GM12892 (cell line): ENCODE measurements around the gene FARP1.

ENCODE experiments used
- POLR2A ChIP-seq: IDR thresholded peaks from 2 replicates; pipeline ENCODE4 v1.6.1; 2011; ENCODE audit warnings: low read depth, low read length, control low read depth
- POLR2AphosphoS5 ChIP-seq: IDR thresholded peaks from 2 replicates; pipeline ENCODE4 v1.6.1; 2011; ENCODE audit warnings: low read depth, low read length, control low read depth
- TAF1 ChIP-seq: IDR thresholded peaks from 2 replicates; pipeline ENCODE4 v1.6.1; 2011; ENCODE audit warnings: low read depth, mild to moderate bottlenecking, control low read depth, low read length, borderline replicate concordance

- TF ChIP-seq TAF1 (no peak), POLR2A (no peak), POLR2AphosphoS5 (no peak)
Observed at GRCh38 chr13:98358937-98359336, 216.0 kb downstream of the FARP1 start.
